ENCODE results near the gene CEACAM1.

CEACAM1 gene

DNA sequence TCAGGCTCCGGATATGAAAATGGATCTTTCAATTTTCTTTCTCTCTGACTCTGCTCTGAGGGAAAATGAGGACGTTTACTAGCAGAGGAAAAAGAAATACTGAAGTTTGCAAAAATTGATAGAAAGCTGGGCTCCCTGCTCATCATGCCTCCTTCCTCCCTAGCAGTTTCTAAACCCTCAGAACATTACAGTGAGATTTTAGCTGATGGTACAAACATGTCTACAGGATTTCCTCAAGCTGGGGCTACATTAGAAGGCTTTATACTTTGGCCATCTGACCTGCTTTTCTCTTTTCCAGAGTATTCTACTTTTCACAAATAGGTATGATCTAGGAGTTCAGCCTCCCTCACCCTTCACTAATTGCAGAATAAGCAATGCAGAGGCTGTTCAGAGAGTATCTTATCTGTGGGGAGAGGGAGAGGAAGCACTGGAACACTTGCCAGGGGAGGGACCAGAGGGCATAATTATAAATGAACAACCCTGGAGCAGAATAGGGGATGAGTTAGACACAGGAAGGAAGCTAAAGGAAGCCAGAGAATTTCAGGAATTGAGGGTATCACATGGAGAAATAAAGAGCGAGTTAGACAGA lies 30.0 kb downstream of the CEACAM1 start:
- TF ChIP-seq, protein P1, sequence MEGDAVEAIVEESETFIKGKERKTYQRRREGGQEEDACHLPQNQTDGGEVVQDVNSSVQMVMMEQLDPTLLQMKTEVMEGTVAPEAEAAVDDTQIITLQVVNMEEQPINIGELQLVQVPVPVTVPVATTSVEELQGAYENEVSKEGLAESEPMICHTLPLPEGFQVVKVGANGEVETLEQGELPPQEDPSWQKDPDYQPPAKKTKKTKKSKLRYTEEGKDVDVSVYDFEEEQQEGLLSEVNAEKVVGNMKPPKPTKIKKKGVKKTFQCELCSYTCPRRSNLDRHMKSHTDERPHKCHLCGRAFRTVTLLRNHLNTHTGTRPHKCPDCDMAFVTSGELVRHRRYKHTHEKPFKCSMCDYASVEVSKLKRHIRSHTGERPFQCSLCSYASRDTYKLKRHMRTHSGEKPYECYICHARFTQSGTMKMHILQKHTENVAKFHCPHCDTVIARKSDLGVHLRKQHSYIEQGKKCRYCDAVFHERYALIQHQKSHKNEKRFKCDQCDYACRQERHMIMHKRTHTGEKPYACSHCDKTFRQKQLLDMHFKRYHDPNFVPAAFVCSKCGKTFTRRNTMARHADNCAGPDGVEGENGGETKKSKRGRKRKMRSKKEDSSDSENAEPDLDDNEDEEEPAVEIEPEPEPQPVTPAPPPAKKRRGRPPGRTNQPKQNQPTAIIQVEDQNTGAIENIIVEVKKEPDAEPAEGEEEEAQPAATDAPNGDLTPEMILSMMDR (IDR thresholded peaks at IDR 0.05; ENCODE audit: low read depth, low read length, missing control alignments) = no peak
- in situ Hi-C loops (cut with HindIII; ENCODE audit: low sequenced_read_pairs) = no loop called here
- H3K4me3 ChIP-seq (ENCODE audit: low read depth, low read length) = no peak overlapping the region
- DNase-seq (ENCODE audit: low read depth) = no peak

GRCh38 chr19:42497492-42498168 lies 30.7 kb downstream of the CEACAM1 start:
- in situ Hi-C loops (cut with HindIII; ENCODE audit: low sequenced_read_pairs) = no loop called here
- no peak overlapping the region for H3K4me3 ChIP-seq (ENCODE audit: low read depth, low read length)
- DNase-seq (ENCODE audit: low read depth) = no peak
- TF ChIP-seq, protein P1 (IDR thresholded peaks at IDR 0.05; ENCODE audit: low read depth, low read length, missing control alignments) = no peak

DNA sequence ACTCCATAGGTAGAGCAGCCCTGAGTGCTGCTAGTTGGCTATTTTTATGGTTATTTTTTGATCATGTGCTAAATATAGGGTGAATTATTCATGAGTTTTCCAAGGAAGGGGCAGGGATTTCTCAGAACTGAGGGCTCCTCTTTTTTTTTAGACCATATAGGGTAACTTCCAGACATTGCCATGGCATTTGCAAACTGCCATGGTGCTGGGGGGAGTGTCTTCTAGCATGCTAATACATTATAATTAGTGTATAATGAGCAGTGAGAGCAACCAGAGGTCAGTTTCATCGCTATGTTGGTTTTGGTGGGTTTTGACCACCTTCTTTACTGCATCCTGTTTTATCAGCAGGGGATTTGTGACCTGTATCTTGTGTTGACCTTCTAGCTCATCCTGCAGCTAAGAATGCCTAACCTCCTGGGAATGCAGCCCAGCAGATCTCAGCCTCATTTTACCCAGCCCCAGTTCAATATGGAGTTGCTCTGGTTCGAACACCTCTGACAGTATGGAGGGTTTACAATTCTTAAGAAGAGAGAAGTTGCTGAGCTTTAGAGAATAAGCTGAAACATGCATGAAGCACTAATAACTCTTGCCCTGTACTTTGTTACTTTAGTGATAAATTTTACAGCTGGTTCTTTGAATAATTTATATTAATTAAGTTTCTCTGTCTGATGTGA lies 31.7 kb downstream of the CEACAM1 start:
- DNase-seq (ENCODE audit: low read depth) = no peak
- no peak overlapping the region for H3K4me3 ChIP-seq (ENCODE audit: low read depth, low read length)
- TF ChIP-seq, protein P1 (IDR thresholded peaks at IDR 0.05; ENCODE audit: low read depth, low read length, missing control alignments) = no peak
- in situ Hi-C loops (cut with HindIII; ENCODE audit: low sequenced_read_pairs) = no loop called here

DNA sequence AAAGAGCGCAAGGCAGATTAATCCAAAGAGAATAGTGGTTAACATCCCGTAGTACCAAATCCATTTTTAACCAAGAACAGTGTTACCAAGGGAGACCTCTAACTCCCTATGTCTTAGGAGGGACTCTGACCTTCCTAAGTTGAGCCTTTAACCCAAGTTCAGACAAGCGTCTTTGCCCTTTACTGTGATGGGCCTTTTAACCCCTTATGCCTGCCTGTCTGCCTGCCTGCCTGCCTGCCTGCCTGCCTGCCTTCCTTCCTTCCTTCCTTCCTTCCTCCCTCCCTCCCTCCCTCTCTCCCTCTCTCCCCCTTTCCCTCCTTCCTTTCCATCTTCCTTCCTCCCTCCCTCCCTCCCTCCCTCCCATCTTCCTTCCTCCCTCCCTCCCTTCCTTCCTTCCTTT lies 32.6 kb downstream of the CEACAM1 start:
- in situ Hi-C loops (cut with HindIII; ENCODE audit: low sequenced_read_pairs) = no loop called here
- TF ChIP-seq, protein P1 (IDR thresholded peaks at IDR 0.05; ENCODE audit: low read depth, low read length, missing control alignments) = no peak
- DNase-seq (ENCODE audit: low read depth) = no peak
- H3K4me3 ChIP-seq (ENCODE audit: low read depth, low read length) = no peak overlapping the region

DNA sequence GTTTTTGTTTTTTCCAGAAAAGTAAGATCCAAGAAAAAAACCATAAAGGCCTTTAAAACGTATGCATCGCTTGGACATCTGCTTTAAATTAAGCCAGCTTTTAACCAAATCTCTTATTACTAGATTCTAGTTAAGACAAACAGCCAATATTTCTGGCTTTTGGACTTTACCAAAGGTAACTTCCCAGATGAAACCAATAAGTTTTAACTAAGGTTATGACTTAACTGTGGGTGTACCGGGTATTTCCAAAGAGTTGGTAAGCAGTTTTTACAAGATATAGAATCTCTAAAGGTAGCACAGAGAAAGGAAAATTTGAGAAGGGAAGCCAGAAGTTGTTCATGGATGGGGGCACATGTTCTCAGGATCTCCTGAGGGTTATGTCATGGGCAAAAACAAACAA lies 34.0 kb downstream of the CEACAM1 start:
- TF ChIP-seq, protein P1 (IDR thresholded peaks at IDR 0.05; ENCODE audit: low read depth, low read length, missing control alignments) = no peak
- in situ Hi-C loops (cut with HindIII; ENCODE audit: low sequenced_read_pairs) = no loop called here
- DNase-seq (ENCODE audit: low read depth) = no peak
- no peak overlapping the region for H3K4me3 ChIP-seq (ENCODE audit: low read depth, low read length)

GRCh38 chr19:42488783-42489521 lies 39.3 kb downstream of the CEACAM1 start:
- in situ Hi-C loops (cut with HindIII; ENCODE audit: low sequenced_read_pairs) = no loop called here
- DNase-seq (ENCODE audit: low read depth) = no peak
- TF ChIP-seq, protein P1 (IDR thresholded peaks at IDR 0.05; ENCODE audit: low read depth, low read length, missing control alignments) = no peak
- H3K4me3 ChIP-seq (ENCODE audit: low read depth, low read length) = no peak overlapping the region

All from astrocyte of the cerebellum (primary cell).